Measurements from ENCODE around the gene MCF2L2. TPM values are rescaled to one million over a fixed set of nuclear protein-coding genes. Genes with fewer than 3 reads are reported as not detected.
"Not testable (repeated sequence)": the region's sequence is repeated elsewhere in the genome, so short reads cannot be mapped to it uniquely, and the experiment has no call there.

MCF2L2 gene
- total RNA-seq, 1 donor from 2014 or later = 1.2 TPM

GRCh38 chr3:183181606-183182005, 246.8 kb downstream of the MCF2L2 start:
- Histone ChIP-seq H3K27me3 (peaks cover 19% of the 10 kb centered on the region), H3K36me3 (no peaks in the 10 kb centered on the region), H3K4me3 (no peak overlapping the region), H3K4me1 (peaks cover 19% of the 10 kb centered on the region), H3K27ac (no peak overlapping the region), H3K9me3 (no peaks in the 10 kb centered on the region)
- no peak for TF ChIP-seq CTCF (IDR thresholded peaks at IDR 0.05)
- intact Hi-C loops (cut with DNase I) = loop anchor here (5.0 kb wide), 1 partner anchor 201 kb away; no protein-coding TSS in a partner anchor
- no peak for DNase-seq
- no peak for ATAC-seq

GRCh38 chr3:183180784-183181295, 247.6 kb downstream of the MCF2L2 start:
- Histone ChIP-seq H3K9me3 (no peaks in the 10 kb centered on the region), H3K4me1 (peaks cover 18% of the 10 kb centered on the region), H3K27me3 (peaks cover 25% of the 10 kb centered on the region), H3K27ac (no peak overlapping the region), H3K36me3 (no peaks in the 10 kb centered on the region), H3K4me3 (no peak overlapping the region)
- DNase-seq = no peak
- ATAC-seq = no peak
- intact Hi-C loops (cut with DNase I) = loop anchor here (5.0 kb wide), 1 partner anchor 201 kb away; no protein-coding TSS in a partner anchor
- no peak for TF ChIP-seq CTCF (IDR thresholded peaks at IDR 0.05)

- Histone ChIP-seq H3K4me1 (peaks cover 12% of the 10 kb centered on the region), H3K9me3 (no peaks in the 10 kb centered on the region), H3K27me3 (peaks cover 30% of the 10 kb centered on the region), H3K27ac (no peak overlapping the region), H3K36me3 (no peaks in the 10 kb centered on the region), H3K4me3 (peak overlapping the region; percentile 54)
- DNase-seq (no peak), ATAC-seq (no peak)
- TF ChIP-seq CTCF (IDR thresholded peaks at IDR 0.05) = no peak
- intact Hi-C loops (cut with DNase I) = loop anchor here (5.0 kb wide), 1 partner anchor 202 kb away; no protein-coding TSS in a partner anchor
These were observed 248.2 kb downstream of the MCF2L2 start for GRCh38 chr3:183180110-183180783.

- DNase-seq; H3K9me3 ChIP-seq; intact Hi-C loops (cut with DNase I); H3K36me3 ChIP-seq; H3K27ac ChIP-seq; H3K4me1 ChIP-seq: not testable (repeated sequence)
- Histone ChIP-seq H3K4me3 (peak overlapping the region; percentile 54), H3K27me3 (peaks cover 33% of the 10 kb centered on the region)
- peak; percentile 24 for ATAC-seq
These were observed 248.9 kb downstream of the MCF2L2 start for GRCh38 chr3:183179550-183179908.

GRCh38 chr3:183178833-183179549, 249.4 kb downstream of the MCF2L2 start:
- Histone ChIP-seq H3K4me1 (peaks cover 6% of the 10 kb centered on the region), H3K4me3 (peak overlapping the region; percentile 54), H3K9me3 (no peaks in the 10 kb centered on the region), H3K27ac (peak overlapping the region; percentile 38), H3K27me3 (peaks cover 33% of the 10 kb centered on the region), H3K36me3 (no peaks in the 10 kb centered on the region)
- TF ChIP-seq CTCF (IDR thresholded peaks at IDR 0.05) = peak; percentile 21
- intact Hi-C loops (cut with DNase I) = no loop called here
- ATAC-seq (peak; percentile 84), DNase-seq (peak; percentile 92)

GRCh38 chr3:183178512-183178832, 249.9 kb downstream of the MCF2L2 start:
- ATAC-seq (no peak), DNase-seq (no peak)
- Histone ChIP-seq H3K27ac (no peak overlapping the region), H3K9me3 (no peaks in the 10 kb centered on the region), H3K4me1 (peaks cover 6% of the 10 kb centered on the region), H3K4me3 (peak overlapping the region; percentile 54), H3K27me3 (peaks cover 33% of the 10 kb centered on the region), H3K36me3 (no peaks in the 10 kb centered on the region)
- TF ChIP-seq CTCF (IDR thresholded peaks at IDR 0.05) = no peak
- intact Hi-C loops (cut with DNase I) = no loop called here

Data from upper lobe of right lung (tissue), 1 donor.